SH-SY5Y (cell line): ENCODE results near the gene LYL1.

Source experiments
- GATA2 ChIP-seq: IDR thresholded peaks from 2 replicates; pipeline ENCODE4 v1.6.1; 2011; ENCODE audit warnings: mild to moderate bottlenecking, low read depth, low read length
- GATA3 ChIP-seq: IDR thresholded peaks from 2 replicates; pipeline ENCODE4 v1.6.1; 2011; ENCODE audit warnings: low read depth, mild to moderate bottlenecking, low read length, moderate library complexity

LYL1 gene

DNA sequence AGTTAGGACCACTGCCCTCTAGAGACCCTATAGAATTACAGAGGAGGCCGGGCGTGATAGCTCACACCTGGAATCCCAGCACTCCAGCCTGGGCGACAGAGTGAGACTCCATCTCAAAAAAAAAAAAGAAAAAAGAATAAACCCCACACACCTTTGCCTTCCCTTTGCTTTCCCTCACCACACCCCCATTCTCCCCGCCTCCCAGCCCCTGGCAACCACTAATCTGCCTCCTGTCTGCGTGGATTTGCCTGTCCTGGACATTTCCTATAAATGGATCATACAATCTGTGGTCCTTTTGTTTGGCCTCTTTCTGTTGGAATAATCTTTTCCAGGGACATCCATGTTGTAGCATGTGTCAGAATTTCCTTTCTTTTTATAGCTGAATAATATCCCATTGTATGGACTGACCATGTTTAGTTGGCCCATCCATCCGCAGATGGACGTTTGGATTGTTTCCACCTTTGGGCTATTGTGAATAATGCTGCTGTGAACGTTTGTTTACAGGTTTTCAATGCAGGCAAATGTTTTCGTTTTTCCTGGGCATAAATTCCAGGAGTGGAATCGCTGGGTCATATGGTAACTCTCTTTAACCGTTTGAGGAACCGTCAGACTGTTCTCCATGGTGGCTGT lies 30.7 kb upstream of the LYL1 start:
- TF ChIP-seq GATA2: no peak
- no peak for TF ChIP-seq GATA3

GRCh38 chr19:13132471-13133180 lies 30.0 kb upstream of the LYL1 start:
- TF ChIP-seq GATA3: no peak
- no peak for TF ChIP-seq GATA2

- TF ChIP-seq GATA3: no peak
- no peak for TF ChIP-seq GATA2
These were observed 28.3 kb upstream of the LYL1 start for GRCh38 chr19:13130886-13131490.

DNA sequence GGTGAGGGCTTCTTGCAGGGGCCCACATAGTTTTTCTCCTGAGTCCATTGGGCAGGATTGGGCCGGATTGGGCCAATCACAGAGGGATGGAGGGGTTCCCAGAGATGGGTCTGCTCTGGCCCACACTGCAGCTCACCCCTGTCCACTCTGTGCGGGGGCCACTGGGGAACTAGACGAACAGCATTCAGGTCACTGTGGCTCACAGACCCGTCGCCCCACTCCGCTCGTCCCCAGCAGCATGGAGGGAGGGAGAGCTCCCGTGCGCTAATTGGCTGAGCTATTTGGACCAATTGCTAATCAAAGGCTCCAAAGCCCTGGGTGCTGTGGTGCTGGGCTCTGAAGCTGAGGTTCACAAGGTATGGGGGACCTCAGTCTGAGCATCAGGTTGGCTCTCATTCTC lies 26.7 kb upstream of the LYL1 start:
- TF ChIP-seq GATA3 (no peak), GATA2 (no peak)

GRCh38 chr19:13128583-13128982 lies 25.9 kb upstream of the LYL1 start:
- TF ChIP-seq GATA3: no peak
- TF ChIP-seq GATA2: no peak

- TF ChIP-seq GATA2 (no peak), GATA3 (no peak)
These were observed 25.3 kb upstream of the LYL1 start for GRCh38 chr19:13127811-13128575.

DNA sequence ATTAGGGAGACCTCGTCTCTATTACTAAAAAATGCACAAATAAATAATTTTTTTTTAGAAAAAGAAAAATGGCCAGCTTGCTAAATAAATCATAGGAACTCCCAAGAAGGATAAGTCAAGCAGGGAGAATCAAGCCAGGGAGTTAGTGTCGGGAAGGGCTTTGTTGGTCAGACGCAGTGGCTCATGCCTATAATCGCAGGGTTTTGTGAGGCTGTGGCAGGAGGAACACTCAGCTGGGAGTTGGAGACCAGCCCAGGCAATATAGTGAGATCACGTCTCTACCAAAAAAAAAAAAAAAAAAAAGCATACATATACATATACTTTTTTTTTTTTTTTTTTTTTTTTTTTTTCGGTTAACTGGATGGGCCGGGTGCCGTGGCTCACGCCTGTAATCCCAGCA lies 24.4 kb upstream of the LYL1 start:
- TF ChIP-seq GATA2 (no peak), GATA3 (no peak)

DNA sequence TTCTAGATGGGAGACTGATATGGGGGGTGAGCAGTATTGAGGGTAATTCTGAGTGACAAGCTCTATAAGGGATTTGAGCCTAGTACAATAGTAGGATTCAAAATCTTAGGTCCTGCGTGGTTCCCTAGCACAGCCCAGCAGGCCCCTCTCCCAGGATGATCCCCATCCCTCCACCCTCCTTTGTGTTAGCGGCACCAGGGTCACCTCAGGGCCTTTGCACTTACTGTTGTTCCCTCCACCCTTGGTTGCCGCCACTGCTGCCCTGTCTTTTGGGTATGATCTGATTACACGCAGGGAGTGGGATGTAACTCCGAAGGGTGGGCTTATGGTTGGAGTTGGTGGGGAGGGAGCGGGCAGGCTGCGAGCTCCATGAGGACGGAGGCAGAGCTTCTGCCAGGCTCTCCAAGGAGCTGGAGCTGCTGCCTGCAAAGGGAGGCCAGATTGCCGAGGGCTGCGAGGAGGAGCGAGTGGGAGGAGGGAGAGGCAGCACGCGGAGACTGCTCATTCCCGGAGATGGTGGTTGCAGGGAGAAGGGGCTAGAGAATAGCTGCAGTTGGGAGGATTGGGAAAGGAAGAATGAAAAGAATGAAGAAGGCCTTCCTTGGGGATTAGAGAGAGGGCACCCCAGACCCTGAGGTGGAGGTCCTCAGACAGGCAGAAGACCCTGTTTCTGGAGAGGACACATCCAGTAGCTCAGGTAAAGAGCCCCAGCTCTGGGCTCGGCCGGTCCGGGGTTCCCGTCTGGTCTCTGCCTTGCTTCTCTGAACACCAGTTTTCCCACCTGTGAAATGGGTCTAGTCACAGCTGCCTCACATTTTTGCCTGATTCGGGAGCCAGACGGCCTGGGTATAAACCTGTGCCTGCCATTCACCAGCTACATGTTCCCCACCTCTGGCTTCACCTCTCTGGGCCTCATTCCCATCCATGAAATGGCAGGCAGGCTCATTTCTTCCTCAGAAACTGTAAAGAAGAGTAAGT lies 20.6 kb upstream of the LYL1 start:
- no peak for TF ChIP-seq GATA2
- TF ChIP-seq GATA3: no peak

DNA sequence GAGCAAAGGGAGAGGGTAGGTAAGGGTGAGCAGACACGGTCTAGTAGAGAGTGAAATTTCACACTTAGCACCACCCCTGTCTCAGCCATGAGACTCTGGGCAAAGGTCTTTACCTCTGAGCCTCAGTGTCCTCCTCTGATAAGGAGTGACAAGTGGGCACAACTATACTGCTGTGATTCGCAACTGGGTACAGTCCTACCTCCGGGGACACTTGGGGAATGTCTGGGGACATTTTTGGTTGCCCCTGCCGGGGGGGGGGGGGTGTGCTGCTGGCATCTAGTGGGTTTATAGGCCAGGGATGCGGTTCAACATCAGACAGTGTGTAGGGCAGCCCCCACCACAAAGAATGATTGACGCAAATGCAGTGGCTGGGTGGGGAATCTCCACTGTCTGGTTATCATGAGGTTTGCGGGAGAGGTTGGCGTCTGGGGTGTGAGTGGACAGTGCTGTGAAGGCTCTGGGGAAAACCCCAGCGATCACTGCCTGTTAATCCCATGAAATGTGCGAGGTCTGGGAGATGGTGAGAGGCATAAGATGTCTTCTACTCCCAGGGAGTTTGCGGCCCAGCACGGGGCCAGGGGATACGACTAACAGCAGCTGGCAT lies 19.7 kb upstream of the LYL1 start:
- TF ChIP-seq GATA3 (no peak), GATA2 (no peak)

DNA sequence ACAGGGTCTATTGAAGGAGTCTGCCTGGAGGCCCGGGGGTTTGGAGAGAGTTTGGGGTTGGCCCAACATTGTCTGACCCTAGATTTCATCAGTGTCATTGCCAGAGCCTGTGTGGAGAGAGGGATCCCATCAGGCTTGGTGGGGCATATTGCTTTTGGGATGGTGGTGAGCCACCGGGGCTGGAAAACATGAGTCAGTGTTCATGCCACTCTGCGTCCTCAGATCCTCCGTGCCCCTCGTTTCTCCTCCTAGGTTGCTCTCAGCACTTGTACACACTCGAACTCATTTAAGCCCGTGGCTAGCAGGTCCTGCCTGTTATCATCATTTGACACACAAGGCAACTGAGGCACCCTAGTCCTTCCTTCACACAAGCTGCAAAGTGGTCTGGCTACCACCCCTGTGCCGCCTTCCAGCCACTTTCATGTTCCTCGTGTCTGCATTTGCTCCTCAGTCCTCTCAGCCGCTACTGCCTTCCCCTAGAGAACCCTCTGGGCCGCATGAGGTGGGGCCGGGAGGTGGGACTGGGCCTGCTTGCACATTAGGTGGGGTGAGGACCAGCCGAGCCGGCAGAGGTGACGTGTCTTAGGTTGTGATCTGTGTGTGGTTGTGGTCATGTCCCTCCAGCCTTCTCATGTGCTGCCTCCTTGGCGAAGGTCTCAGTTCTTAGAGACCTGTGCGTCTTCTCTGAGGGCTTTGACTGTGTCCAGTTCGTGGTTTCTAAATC lies 19.1 kb upstream of the LYL1 start:
- TF ChIP-seq GATA2: no peak
- no peak for TF ChIP-seq GATA3

GRCh38 chr19:13120817-13121216 lies 18.2 kb upstream of the LYL1 start:
- TF ChIP-seq GATA3 (no peak), GATA2 (no peak)

GRCh38 chr19:13120031-13120430 lies 17.4 kb upstream of the LYL1 start:
- TF ChIP-seq GATA3: no peak
- no peak for TF ChIP-seq GATA2
